GM11168 (cell line): ENCODE data around the gene MAN2B2.

Source experiments
- in situ Hi-C: fragments of 300-500 bp; cut with MboI; formaldehyde crosslinking; loops from one replicate; pipeline ENCODE4 v1.12.0; 2022; ENCODE audit warnings: low sequenced_read_pairs; ENCODE audit not compliant: unreplicated experiment

MAN2B2 gene

DNA sequence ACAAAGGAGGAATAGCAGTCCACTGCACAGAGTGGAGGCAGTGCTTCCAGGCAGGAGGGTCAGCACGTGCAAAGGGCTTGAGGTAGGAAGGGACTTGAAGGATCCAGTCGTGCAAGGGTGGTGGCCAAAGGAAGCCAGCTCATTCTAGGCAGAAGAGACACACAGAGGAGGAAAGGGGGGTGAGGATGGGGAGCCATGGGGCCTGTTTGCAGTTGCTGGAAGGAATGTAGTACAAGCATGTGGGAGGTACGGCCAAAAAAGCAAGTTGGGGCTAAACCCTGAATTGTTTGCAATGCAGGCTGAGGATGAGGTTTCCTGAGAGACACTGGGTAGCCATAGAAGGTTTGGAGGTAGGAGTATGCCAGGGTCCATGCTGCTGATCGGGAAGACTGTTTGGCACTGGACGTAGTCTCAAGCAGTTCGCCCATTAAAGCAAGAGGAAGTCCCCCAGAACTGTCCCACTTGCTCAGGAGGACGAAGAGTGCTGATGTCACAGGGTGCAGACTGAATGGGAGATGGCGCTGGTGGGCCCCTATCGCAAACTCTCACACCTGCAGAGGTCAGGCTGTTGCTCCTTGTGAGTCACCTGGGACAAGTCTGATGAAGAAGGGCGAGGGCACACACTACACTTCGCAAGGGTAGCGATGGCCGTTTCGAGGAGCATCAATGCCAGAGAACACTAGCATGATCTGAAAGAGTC lies 9.1 kb upstream of the MAN2B2 start:
- in situ Hi-C loops = no loop called here

GRCh38 chr4:6566391-6567190 lies 8.4 kb upstream of the MAN2B2 start:
- in situ Hi-C loops = no loop called here

DNA sequence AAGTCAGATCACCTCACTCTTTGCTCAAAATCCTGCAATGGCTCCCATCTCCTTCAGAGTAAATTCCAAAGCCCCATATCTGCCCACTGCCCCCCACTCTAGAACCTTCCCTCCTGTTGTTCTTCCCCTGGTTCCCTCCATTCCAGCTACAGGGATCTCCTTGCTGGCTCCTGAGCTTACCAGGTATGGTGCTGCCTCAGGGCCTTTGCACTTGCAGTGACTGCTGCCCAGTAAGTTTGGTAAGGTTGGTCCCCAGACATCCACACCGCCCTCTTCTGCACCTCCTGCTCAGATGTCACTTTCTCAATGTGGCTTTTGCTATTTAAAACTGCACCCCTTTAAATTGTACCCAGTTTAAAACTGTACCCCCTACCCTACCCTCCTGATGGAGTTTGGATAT lies 7.8 kb upstream of the MAN2B2 start:
- in situ Hi-C loops = no loop called here

DNA sequence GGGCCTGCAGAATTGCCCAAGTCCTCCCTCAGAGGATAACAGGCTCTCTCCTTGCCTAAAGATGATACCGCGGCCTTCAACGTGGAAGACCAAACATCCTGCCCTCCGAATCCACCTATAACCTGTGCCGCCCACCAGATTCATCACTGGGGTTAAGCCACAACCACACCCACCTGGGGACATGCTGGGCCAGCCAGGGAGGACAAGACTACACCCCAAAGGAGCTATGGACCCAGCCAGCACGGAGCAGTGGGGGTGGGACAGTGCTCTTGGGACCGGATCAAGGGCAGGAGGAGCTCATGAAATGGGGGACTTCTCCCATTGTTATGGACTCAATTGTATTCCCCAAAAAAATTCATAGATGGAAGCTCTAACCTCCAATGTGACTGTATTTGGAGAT lies 6.8 kb upstream of the MAN2B2 start:
- in situ Hi-C loops = no loop called here

DNA sequence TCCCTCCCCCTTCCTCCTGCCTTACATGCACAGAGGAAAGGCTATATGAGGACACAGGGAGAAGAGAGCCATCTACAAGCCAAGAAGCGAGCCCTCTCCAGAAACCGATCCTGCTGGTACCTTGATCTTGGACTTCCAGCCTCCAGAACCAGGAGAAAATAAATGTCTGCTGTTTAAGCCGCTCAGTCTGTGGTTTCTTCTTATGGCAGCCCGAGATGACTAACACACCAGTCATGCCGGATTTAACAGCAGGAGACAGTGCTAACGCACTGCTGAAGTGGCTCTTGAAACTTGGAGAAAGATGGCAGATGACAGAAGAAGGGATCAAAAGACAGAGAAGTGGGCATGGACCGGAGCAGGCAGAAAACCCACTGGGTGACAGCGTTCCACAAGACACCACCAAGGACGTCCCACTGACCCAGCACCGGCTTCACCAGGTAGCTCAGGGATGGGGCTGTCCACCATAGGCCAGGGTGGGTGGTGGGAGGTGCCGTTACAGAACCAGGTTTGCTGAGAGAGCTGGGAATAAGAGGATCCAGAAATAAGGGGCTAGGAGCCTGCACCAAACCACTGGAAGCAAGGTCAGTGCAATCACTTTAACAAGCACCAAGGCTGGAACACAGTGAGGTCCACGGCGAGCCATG lies 6.2 kb upstream of the MAN2B2 start:
- in situ Hi-C loops = no loop called here

DNA sequence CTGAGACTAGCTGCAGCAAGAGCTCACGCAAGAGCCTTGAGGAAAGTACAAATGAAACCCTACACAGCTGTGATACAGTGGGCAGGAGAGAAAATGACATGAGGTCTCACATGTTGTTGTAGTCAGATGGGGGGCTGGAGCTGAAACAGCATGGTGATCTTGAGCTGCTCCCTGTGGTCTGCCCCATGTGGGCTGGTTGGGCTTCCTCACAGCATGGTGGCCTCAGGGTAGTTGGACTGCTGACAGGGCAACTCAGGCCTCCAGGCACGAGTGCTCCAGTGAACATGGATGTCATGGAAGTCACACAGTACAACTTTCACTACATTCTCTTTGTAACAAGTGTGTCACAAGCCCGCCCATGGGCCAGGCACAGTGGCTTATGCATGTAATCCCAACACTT lies 3.4 kb upstream of the MAN2B2 start:
- in situ Hi-C loops = no loop called here

DNA sequence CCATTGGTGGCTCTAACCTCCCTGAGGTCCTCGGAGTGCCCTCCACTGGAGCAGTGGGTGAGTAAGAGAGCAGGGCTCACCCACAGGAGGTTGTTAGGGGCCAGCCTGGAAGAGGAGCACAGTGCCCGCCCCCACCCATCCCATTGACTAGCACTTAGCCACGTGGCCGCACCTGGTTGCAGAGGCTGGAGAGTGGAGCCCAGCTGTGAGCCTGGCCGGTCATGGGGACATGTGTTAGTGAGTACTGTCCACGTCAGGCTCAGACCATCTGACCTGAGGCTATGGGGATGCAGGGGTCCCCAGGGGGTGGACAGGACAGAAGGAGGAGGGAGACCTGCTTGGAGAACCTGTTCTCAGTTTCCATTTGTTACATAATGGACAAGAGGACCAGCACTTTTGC lies 1.4 kb upstream of the MAN2B2 start:
- in situ Hi-C loops = no loop called here

GRCh38 chr4:6573986-6574746 lies 823 bp upstream of the MAN2B2 start:
- in situ Hi-C loops = no loop called here

- in situ Hi-C loops = no loop called here
Measured at GRCh38 chr4:6575503-6576240, 683 bp downstream of the MAN2B2 start.

GRCh38 chr4:6576512-6576911 lies 1.5 kb downstream of the MAN2B2 start:
- in situ Hi-C loops = no loop called here

- in situ Hi-C loops = no loop called here
Measured at GRCh38 chr4:6576932-6577331, 1.9 kb downstream of the MAN2B2 start.

- in situ Hi-C loops = no loop called here
Measured at GRCh38 chr4:6577409-6577808, 2.4 kb downstream of the MAN2B2 start.

GRCh38 chr4:6578221-6578620 lies 3.2 kb downstream of the MAN2B2 start:
- in situ Hi-C loops = no loop called here

- in situ Hi-C loops = no loop called here
Measured at GRCh38 chr4:6580353-6580752, 5.4 kb downstream of the MAN2B2 start.

GRCh38 chr4:6581566-6582121 lies 6.7 kb downstream of the MAN2B2 start:
- in situ Hi-C loops = no loop called here

DNA sequence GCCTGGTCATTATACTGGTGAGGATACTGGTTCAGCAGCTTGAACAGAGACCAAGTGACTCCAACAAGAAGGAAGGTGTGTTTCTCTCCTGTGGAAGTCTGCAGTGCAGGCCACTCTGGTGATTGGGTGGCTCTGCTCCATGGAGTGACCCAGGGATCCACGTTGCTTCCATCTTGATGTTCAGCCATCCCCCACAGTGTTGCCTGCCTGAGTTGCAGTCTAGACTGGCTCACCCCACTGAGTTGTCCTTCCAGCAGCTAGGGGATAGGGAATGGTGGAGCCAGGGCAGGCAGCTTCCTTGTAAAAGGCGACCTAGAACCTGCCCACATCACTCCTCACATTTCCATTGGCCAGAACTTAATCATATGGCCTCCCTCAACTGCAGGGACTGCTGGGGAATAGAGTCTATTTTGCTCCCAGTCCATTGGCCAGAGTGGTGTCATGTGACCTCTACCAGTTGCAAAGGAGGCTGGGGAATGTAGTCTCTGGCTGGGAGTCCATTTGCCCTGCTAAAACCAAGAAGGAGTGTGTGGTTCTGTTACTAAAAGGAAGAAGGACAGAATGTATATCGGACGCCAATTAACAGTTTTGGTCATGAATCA lies 8.0 kb downstream of the MAN2B2 start:
- in situ Hi-C loops = no loop called here

- in situ Hi-C loops = no loop called here
Measured at GRCh38 chr4:6584865-6585264, 9.9 kb downstream of the MAN2B2 start.

GRCh38 chr4:6586715-6587325 lies 11.8 kb downstream of the MAN2B2 start:
- in situ Hi-C loops = no loop called here

- in situ Hi-C loops = no loop called here
Measured at GRCh38 chr4:6589444-6589843, 14.5 kb downstream of the MAN2B2 start.
